Activated CD4-positive, alpha-beta T cell treated with anti-CD3 and anti-CD28 coated beads, Interleukin-2, amount 50 U/mL, for 16 hours (primary cell): Measurements from ENCODE around the gene CELA2A.
"Not testable (repeated sequence)": the region's sequence is repeated elsewhere in the genome, so short reads cannot be mapped to it uniquely, and the experiment has no call there.

Experiments used
- DNase-seq: peaks from one replicate; pipeline ENCODE4 v3.0.0-alpha.2; 2020

Gene CELA2A

DNA sequence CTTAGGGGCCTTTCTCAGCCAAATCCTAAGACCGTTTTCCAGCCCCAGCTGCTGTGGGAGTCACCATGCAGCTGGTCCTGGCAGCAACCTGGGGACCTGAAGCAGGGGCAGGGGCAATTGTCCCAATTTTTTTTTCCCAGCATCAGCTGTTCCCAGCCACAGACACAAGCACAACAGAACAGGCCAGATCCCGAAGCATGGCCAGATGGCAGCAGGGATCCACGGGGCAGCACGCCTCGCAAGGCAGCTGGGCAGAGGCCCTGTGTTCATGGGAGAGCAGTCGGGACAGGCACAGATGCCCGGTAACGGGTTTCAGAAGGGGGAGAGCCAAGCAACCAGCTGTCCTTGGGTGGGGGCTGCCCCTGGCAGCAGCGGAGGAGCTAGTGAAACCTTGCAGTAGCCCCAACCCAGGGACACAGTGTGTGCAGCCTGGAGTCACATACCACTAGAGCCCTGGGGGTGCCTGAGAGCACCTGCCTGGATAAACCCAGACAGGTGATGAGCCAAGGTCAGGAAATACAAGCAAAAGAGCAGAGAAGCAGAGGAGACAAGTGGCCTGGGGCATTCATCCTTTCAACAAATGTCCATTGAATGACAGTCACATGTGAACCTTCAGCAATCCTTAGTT lies 13.4 kb downstream of the CELA2A start:
- not testable (repeated sequence) for DNase-seq

DNA sequence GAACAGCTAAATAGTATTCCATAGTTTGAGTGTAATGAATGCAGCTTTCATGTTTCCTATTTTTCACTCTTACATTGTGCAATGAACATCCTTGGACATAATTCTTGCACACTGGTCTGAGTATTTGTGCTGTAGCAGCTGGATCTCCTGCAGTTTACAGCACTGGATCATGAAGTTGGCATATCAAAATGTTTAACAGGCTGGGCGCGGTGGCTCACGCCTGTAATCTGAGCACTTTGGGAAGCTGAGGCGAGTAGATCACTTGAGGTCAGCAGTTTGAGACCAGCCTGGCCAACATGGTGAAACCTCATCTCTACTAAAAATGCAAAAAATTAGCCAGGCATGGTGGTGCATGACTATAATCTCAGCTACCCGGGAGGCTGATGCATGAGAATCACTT lies 14.5 kb downstream of the CELA2A start:
- not testable (repeated sequence) for DNase-seq

DNA sequence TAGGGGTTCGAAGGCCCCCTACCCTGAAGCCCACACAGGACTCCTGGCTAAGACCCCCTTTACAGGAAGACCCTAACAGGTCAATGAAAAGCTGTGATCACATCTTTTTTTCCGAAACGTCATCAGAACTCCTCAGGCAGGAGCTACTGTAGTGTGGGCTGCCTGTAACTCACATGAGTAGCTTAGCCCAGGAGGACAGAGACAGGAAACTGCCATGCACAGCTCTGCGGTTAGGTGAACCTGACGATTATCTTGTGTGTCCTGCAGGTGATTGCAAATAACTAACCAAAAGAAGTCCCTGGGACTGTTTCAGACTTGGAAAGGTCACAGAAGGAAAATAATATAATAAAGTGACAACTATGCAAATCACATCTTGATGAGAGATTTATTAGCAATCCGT lies 15.2 kb downstream of the CELA2A start:
- DNase-seq = not testable (repeated sequence)

DNA sequence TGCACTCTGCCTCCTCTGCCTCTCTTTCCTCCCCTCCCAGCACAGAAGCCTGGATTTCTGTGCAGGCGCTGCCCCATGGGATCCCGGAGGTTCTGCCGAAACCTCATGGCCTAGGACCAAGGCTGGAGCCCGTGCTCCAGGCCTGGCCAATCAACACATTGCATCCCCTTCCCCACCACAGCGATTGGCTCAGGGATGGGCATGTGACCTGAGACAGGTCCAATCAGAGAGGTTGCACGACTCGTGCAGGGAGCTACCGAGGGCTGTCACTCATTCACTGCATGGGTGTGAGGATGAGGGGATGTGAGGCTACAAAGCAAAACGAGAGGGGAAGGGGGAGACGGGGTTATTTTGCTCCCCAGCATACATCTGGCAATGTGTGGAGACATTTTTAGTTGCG lies 16.1 kb downstream of the CELA2A start:
- DNase-seq = no peak

DNA sequence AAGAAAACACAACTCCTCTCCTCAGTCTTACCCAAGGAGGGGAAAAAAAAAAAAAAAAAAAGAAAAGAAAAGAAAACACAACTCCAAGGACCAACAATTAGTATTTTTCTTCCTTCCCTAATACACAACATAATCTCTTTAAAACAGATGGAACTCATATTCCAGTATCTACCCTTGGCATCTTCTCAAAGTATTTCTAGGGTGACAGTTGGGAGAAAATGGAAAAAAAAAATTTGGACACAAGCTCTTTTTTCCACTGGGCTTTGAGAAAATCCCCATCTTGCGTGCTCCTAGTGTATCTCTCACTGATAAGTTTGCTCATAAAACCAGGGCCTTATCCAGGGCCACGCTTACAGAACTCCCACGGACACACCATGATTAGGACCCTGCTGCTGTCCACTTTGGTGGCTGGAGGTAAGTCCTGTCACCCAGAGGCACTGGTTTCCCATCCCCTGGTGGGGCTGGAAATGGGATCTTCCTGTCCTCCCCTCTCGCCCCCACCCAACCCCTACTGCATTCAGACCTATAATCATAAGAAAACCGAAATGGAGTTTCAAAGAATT lies 19.3 kb downstream of the CELA2A start, which contains the start of gene CELA2B:
TSS of gene CELA2B (plus strand) at position 353 of the 563 bp plus-strand sequence. CDS start at position 375, 22 bp downstream.
- DNase-seq = no peak

DNA sequence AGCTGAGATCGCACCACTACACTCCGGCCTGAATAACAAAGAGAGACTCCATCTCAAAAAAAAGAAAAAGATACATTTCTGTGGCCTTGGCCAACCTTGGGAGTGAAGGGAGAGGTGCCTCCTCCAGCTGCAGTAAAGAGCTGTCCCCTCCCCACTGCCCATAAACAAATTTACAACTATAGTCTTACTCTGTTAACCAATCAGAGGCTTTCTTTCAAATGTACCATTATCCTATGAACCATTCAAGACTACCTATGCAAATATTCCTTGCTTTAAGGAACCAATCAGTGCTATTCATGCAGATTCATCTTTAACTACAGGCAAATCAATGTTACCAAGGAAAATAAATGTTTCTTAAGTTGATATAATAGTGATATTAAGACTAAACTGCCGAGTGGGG lies 20.4 kb downstream of the CELA2A start:
- DNase-seq = no peak

DNA sequence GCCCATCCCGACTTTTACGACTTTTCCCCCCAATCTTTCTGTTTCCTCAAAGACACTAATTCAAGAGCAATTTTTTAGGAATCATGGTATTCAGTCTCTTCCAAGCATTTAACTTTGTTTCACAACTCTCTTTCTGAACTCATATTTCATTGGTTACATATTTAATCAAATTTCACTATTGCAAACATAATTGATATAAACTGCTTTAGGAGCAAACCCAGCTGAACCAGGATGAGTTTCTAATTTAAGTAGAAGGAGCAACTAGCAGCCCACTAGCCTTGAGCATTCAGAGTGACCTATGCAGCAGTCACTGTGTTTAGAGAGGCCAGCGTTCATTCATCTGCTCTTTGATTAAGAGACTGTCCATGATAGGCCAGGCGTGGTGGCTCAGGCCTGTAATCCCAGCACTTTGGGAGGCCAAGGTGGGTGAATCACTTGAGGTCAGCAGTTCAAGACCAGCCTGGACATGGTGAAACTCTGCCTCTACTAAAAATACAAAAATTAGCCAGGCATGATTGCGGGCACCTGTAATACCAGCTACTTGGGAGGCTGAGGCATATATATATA lies 21.2 kb downstream of the CELA2A start:
- no peak for DNase-seq

DNA sequence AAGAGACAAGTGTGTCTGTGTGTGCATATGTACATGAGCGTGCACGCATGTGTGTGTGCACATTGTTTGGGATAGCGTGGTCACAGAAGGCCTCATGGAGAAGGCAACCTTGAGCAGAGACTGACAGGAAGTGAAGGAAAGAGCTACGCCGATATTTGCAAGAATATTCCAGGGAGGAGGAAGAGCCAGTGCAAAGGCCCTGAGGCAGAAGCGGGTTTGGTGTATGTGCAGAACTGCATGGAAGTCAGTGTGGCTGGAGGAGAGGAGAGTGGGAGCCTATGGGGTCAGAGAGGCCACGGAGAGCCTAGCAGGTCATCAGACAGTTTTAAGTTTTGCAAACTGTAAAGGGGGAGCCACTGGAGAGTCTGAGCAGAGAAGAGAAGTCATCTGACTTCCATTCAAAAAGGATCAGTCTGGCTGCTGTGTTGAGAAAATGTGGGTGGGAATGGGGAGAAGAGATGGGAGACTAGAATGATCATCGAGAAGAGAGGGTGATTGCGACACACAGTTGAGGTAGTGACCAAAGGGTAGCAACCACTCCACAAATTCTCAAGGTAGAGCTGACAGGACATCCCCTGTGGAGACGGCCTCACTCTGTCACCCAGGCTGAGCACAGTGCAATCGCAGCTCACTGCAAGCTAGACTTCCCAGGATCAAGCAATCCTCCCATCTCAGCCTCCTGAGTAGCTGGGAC lies 23.3 kb downstream of the CELA2A start:
- no peak for DNase-seq

DNA sequence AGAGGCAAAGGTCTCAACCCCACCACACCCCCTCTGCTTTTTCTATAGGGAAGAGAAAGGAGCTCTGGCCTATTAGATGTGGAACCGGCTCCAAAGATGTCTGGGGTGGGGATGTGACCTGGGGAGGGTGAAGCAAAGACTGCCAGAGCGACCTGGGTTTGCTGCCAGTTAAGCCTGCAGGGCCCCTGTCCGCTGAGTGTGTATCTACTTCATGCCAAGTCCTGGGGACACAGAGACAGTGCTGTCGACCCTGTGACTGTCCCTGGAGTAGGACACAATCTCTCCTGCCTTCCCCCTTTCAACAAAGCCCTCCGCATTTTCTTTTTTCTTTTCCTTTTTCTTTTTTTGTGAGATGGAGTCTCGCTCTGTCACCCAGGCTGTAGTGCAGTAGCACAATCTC lies 25.9 kb downstream of the CELA2A start:
- not testable (repeated sequence) for DNase-seq

DNA sequence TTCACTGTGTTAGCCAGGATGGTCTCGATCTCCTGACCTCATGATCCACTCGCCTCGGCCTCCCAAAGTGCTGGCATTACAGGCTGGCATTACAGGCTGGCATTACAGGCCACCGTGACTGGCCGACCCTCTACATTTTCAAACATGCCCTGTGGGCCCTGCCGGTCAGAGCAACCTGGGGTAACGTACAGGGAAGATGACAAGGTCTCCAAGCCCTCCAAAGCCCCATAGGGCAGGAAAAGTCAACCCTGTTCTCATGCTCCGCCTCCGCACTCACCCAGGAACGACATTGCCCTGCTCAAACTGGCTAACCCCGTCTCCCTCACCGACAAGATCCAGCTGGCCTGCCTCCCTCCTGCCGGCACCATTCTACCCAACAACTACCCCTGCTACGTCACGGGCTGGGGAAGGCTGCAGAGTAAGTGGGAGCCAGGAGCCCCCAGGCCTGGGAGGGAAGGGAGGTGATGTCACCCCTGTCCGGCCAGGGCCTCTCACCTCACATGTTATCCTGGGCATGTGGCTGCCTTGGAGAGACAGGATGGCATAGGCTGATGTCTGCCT lies 26.5 kb downstream of the CELA2A start:
- not testable (repeated sequence) for DNase-seq

DNA sequence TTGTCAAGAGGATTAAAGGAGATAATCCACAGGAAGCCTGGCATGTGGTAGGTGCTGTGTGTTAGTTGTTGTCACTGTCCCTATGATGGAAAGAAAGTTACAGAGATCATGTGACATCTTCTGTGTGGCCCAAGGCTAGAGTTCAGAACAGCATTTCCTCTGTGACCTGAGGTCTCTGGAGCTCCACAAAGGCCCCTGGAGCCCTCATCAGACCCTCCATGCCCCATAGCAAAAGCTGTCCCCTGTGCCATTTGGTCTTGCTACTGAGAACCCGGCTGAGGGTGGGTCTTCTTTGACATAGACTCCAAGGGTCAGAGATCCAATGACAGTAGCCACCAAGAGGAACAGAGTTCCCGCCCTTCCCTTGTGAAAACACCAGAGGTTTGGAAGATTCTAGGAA lies 27.4 kb downstream of the CELA2A start:
- DNase-seq = no peak

DNA sequence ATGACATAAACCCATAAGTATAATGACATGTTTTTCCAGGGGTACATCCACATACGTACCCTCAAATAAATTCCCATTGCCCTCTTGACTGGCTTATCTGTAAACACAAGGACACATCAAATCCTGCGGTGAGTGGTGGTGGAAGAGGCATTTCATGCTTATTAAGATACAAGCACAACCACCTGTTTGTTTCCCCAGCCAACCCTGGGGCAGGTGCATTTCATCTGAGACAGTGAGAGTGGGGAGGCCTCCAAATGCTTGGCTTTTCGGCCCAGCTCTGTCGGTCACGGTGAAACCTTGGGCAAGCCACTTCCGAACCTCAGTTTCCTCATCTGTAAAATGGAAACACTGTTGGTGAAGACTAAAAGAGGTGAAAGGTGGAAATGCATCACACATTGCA lies 27.9 kb downstream of the CELA2A start:
- not testable (repeated sequence) for DNase-seq

DNA sequence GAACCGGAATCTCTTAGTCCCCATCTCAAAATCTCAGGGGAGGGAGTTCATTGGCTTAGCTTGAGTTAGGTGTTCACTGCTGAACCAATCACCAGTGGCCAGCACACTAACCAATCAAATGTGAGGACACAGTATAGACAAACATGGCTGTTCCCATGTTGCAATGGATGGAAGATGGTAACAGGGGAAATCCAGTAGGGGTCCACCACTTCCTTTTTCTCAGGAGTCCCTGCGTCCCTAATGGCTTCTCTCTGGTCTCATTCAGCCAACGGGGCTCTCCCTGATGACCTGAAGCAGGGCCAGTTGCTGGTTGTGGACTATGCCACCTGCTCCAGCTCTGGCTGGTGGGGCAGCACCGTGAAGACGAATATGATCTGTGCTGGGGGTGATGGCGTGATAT lies 29.1 kb downstream of the CELA2A start:
- DNase-seq = no peak

DNA sequence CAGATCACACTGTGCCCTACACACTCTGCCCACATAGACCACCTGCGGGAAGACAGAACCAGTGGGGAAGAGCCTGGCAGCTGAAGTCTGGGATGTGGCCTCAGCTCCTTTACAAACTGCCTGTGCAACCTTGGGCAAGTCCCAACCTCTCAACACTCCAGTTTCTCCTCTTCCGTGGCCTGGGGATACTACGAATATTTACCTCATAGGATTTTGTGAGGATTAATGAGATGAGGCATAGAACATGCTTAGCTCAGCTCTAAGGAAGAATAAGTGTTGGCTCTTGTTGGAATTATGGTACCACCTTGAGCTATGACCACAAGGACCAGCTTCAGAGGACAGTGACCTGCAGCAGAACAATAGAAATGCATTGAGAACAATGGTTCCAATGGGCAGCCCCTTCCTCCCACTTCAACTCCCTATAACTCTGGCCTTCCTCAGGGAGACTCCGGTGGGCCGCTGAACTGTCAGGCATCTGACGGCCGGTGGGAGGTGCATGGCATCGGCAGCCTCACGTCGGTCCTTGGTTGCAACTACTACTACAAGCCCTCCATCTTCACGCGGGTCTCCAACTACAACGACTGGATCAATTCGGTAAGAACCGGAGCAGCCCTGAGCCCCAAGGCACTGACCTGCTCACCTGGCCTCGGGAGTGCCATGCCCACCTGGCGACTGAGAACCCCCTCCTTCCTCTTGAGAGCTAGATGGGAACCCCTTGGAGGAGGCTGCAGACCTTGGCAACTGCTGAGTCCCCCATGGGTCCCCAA lies 30.5 kb downstream of the CELA2A start:
- DNase-seq = not testable (repeated sequence)

DNA sequence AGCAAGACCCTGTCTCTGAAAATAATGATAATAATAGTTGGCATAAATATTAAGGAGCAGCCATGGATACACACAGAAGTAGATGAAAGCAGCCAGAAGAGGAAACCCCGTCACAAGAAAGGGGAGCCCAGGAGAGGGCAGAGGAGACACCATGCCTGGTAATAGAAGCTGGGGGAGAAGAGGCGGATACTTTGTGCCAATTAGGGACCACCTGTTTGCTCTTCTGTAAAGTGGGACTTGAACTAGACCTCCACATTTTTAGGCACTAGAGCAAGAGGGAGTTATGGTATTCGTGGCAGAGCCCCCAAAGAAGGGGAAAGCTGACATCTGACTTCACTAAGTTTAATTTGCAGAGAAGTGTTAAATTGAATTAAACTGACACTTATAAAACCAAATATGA lies 31.8 kb downstream of the CELA2A start:
- DNase-seq = no peak

DNA sequence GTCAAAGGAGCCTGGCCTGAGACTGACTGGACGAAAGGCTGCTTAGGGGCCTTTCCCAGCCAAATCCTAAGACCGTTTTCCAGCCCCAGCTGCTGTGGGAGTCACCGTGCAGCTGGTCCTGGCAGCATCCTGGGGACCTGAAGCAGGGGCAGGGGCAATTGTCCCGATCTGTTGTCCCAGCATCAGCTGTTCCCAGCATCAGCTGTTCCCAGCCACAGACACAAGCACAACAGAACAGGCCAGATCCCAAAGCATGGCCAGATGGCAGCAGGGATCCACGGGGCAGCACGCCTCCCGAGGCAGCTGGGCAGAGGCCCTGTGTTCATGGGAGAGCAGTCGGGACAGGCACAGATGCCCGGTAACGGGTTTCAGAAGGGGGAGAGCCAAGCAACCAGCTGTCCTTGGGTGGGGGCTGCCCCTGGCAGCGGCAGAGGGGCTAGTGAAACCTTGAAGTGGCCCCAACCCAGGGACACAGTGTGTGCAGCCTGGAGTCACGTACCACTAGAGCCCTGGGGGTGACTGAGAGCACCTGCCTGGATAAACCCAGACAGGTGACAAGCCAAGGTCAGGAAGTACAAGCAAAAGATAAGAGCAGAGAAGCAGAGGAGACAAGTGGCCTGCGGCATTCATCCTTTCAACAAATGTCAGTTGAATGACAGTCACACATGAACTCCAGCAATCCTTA lies 32.7 kb downstream of the CELA2A start:
- no peak for DNase-seq

DNA sequence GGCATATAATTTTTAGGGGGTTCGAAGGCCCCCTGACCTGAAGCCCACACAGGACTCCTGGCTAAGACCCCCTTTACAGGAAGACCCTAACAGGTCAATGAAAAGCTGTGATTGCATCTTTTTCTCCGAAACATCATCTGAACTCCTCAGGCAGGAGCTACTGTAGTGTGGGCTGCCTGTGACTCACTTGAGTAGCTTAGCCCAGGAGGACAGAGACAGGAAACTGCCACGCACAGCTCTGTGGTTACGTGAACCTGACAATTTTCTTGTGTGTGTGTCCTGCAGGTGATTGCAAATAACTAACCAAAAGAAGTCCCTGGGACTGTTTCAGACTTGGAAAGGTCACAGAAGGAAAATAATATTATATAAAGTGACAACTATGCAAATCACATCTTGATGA lies 34.5 kb downstream of the CELA2A start:
- DNase-seq = peak; percentile 49

DNA sequence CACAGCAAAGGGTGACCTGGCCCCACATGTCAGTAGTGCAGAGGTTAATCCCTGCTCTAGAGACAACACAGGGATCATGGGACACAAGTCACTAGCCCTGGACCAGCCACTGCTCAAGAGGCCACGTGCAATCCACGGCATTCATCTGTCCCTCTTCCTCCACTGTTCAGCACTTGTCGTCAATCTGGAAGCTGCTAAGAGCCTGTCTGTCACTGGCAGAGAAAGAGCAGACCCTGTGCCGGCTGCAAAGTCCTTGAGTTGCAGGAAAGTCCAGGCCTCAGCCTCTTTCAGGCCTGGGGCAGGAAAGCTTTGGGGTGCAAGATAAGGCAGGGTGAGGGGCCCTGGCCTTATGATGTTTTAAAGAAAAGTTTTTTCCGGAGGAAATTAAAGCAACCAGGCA lies 36.1 kb downstream of the CELA2A start:
- no peak for DNase-seq

DNA sequence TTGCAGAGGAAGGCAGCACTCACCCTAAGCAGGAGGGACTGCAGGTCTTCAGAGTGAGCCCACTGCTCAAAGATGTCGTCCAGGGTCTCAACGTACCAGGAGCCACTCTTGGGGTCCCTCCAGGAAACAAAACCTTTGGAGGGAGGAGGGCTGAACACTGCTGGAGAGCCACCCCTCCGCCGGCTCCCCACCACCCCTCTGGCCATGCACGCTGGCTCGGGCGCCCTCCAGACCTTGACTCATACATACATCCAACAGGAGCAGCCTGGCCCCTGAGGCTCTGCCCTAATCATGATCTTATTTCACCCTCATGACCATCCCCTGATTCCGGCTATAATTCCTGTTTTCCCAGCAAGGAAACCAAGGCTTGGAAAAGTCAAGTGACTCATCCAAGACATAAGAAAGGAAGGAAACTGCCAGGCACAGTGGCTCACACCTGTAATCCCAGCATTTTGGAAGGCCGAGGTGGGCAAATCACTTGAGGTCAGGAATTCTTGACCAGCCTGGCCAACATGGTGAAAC lies 37.4 kb downstream of the CELA2A start:
- DNase-seq = no peak

DNA sequence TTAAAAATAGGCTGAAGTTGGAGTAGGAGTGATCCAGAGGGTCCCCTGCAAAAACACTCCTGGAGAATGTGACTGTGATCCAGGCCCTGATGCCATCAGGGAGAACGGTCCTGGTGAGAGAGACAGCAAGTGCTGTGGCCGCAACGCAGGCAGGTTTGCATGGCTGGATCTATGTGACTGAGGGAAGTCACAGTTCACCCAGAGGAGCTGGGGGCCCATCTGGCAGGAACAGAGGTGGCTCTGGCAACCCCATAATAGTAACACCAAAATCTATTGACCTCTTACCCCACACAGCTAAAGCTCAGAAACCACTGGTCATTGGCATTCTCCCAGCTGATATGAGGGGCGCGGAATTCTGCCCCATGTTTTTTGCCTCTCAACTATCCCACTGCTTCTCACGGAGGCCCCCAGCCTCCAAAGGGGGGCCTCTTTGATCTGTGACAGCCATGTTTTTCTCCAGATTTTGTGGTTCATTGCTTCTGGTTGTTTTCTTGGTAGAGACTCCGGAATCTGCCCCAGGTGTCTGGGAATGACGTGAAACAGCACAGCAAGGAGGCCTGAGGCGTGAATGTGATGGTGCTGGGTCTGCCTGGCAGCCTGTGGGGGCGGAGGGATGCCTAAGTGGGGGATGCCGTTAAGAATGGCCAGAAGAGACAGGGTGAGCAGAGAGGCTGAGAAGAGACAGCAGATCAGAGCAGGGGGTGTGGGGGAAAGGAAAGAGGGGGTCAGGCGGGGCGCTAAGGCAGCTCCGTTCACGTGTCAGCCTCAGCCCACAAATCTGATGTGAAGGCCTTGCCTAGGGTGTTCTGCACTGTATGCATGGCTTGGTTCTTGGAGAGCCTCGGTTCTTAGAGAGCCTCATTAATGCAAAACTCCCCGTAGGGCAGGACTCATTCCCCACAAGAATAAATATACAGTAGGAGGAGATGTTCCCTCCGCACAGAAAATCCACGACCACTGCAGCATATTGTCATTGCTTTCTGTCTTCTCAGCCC lies 43.9 kb downstream of the CELA2A start:
- DNase-seq = no peak
